NCI-H1092 treated with DMSO at 0.1 percent for 48 hours (cell line): ENCODE results near the gene DNAJC19.
"Not testable (repeated sequence)": the region's sequence is repeated elsewhere in the genome, so short reads cannot be mapped to it uniquely, and the experiment has no call there.

Experiments
- DNase-seq: peaks from one replicate; lab custom pipeline; 2025; lab: John Stamatoyannopoulos, UW

DNAJC19 gene

GRCh38 chr3:180989291-180990163, at the start of gene DNAJC19:
Gene DNAJC19, minus strand, starts transcription at chr3:180989736. Its CDS starts 134 bp downstream, at chr3:180989602.
- peak; percentile 97 for DNase-seq

- DNase-seq = no peak
These were observed 41.4 kb upstream of the DNAJC19 start for GRCh38 chr3:181030948-181031347.

GRCh38 chr3:181025204-181025603, 35.7 kb upstream of the DNAJC19 start:
- no peak for DNase-seq

- DNase-seq = no peak
These were observed 28.2 kb upstream of the DNAJC19 start for GRCh38 chr3:181017690-181018089.

GRCh38 chr3:181009225-181009624, 19.7 kb upstream of the DNAJC19 start:
- no peak for DNase-seq

GRCh38 chr3:181008796-181009195, 19.3 kb upstream of the DNAJC19 start:
- no peak for DNase-seq

GRCh38 chr3:181007262-181007661, 17.7 kb upstream of the DNAJC19 start:
- no peak for DNase-seq

GRCh38 chr3:181006541-181006940, 17.0 kb upstream of the DNAJC19 start:
- no peak for DNase-seq

GRCh38 chr3:181003469-181003868, 13.9 kb upstream of the DNAJC19 start:
- not testable (repeated sequence) for DNase-seq

- not testable (repeated sequence) for DNase-seq
These were observed 12.8 kb upstream of the DNAJC19 start for GRCh38 chr3:181002331-181002730.

GRCh38 chr3:180996415-180996932, 6.9 kb upstream of the DNAJC19 start:
- DNase-seq = no peak

GRCh38 chr3:180990505-180990904, 969 bp upstream of the DNAJC19 start:
- DNase-seq = no peak

- no peak for DNase-seq
These were observed 2.2 kb downstream of the DNAJC19 start for GRCh38 chr3:180987344-180987743.

GRCh38 chr3:180986366-180986765, 3.2 kb downstream of the DNAJC19 start:
- not testable (repeated sequence) for DNase-seq

GRCh38 chr3:180983136-180983535, 6.4 kb downstream of the DNAJC19 start:
- DNase-seq = no peak

- no peak for DNase-seq
These were observed 7.6 kb downstream of the DNAJC19 start for GRCh38 chr3:180981912-180982311.

GRCh38 chr3:180980611-180981010, 8.9 kb downstream of the DNAJC19 start:
- no peak for DNase-seq

GRCh38 chr3:180979961-180980360, 9.6 kb downstream of the DNAJC19 start:
- DNase-seq = no peak

- no peak for DNase-seq
These were observed 12.0 kb downstream of the DNAJC19 start for GRCh38 chr3:180977498-180977897.

GRCh38 chr3:180974286-180974685, 15.2 kb downstream of the DNAJC19 start:
- no peak for DNase-seq

- no peak for DNase-seq
These were observed 16.0 kb downstream of the DNAJC19 start for GRCh38 chr3:180973543-180973942.

- DNase-seq = no peak
These were observed 18.6 kb downstream of the DNAJC19 start for GRCh38 chr3:180970931-180971330.

- no peak for DNase-seq
These were observed 27.0 kb downstream of the DNAJC19 start for GRCh38 chr3:180962530-180962929.

- no peak for DNase-seq
These were observed 28.0 kb downstream of the DNAJC19 start for GRCh38 chr3:180961552-180961951.
